Measurements from ENCODE around the gene TSC22D1. TPM values are rescaled to one million over a fixed set of nuclear protein-coding genes. Genes with fewer than 3 reads are reported as not detected.
A peak's percentile ranks its signal among the peaks of the same experiment; 100 is the strongest.
"Not testable (repeated sequence)": the region's sequence is repeated elsewhere in the genome, so short reads cannot be mapped to it uniquely, and the experiment has no call there.

The TSC22D1 gene
- polyA plus RNA-seq, 3 donors, result 230 to 257 (median 250) TPM

DNA sequence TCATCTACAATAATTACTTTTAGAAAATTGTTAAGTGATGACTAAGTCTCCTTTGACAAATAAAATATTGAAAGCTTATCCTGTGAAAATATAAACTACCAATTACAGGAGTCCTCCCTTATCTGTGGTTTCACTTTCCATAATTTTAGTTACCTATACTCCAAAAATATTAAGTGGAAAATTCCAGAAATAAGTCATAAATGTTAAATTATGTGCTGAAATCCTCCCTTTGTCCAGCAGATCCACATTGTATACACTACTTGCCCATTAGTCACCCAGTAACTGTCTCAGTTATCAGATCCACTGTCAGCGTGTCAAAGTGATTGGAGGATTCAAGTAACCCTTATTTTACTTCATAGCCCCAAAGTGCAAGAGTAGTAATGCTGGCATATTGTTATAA lies 104.4 kb downstream of the TSC22D1 start:
- no peak for DNase-seq (ENCODE audit: extremely low read depth in 1 of 11, low read depth in 9 of 11, low spot score in 4 of 11)

GRCh38 chr13:44470638-44471562 lies 105.2 kb downstream of the TSC22D1 start:
- DNase-seq (ENCODE audit: extremely low read depth in 1 of 11, low read depth in 9 of 11, low spot score in 4 of 11), result peak in 10 of 11 donors; percentile 26 to 64 (median 45)

- peak in 1 of 11 donors; percentile 8 for DNase-seq (ENCODE audit: extremely low read depth in 1 of 11, low read depth in 9 of 11, low spot score in 4 of 11)
These were observed 107.3 kb downstream of the TSC22D1 start for GRCh38 chr13:44468874-44469273.

- DNase-seq (ENCODE audit: extremely low read depth in 1 of 11, low read depth in 9 of 11, low spot score in 4 of 11), result no peak
These were observed 110.8 kb downstream of the TSC22D1 start for GRCh38 chr13:44465318-44465717.

DNA sequence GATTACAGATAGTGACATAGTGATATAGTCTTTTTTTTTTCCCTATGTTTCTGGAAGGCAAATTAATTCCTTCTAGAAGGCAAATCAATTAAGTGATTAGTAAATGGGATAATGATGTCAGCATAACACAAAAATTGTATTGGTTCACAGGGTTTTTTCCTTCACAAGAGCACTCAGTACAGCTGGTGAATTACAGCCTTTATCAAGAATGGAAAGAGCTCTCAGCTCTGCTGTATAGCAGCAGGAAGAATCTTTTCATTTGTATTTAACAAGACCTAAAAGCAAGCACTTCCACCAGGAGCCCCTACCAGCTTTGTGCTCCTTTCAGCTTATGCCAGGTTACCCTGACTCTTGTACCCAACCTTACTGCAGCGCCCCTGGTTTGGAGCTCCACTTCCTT lies 111.7 kb downstream of the TSC22D1 start:
- DNase-seq (ENCODE audit: extremely low read depth in 1 of 11, low read depth in 9 of 11, low spot score in 4 of 11), result no peak

GRCh38 chr13:44463759-44464158 lies 112.4 kb downstream of the TSC22D1 start:
- no peak for DNase-seq (ENCODE audit: extremely low read depth in 1 of 11, low read depth in 9 of 11, low spot score in 4 of 11)

DNA sequence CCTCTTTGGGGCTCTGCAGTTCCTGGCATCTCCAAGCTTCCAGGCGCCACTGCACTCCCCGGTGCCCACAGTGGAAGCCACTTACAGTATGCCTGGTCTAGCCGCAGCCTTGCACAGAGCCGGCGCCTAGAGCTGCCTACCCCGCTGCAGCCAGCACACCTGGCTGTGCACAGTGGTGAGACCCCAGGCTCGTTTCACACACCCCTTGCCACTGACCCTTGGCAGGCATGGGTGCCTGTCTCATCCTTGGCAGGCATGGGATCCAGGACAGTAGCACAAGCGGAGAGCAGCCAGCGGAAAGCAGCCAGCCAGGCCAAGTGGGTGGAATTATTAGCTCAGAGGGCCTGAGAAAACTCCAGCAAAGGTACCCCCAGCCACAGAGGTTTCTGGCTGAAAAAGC lies 116.5 kb downstream of the TSC22D1 start:
- DNase-seq (ENCODE audit: extremely low read depth in 1 of 11, low read depth in 9 of 11, low spot score in 4 of 11), result no peak

DNA sequence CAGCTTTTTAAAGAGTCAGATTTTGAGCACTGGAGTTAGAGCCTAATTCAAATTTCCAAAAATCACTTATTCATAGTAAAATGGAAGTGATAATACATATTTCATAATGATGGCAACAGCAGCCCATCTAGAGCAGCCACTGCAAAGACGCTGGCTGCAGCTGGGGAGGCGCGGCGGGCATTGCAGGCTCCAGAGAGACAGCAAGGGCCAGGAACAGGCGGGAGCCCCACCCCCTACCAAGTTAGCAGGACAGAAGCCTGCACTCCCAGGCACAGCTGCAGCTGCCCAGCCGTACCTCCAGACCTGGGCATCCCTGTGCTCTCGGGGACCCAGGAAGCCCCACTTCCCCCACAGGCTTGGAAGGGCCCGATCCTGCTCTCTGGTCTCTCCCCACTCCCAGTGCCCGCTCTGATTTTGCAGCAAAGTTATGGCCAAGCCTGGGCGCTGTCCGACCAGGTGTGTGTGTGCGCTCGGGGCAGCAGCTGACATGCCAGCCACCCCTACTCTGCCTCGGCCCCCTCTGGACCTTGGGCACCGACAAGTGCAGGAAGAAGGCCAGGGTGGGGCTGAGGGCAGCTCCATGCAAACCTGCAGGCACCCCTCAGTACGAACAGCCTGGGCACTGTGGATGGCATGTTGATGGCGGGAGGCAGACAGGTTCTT lies 117.7 kb downstream of the TSC22D1 start:
- no peak for DNase-seq (ENCODE audit: extremely low read depth in 1 of 11, low read depth in 9 of 11, low spot score in 4 of 11)

- not testable (repeated sequence) for DNase-seq (ENCODE audit: extremely low read depth in 1 of 11, low read depth in 9 of 11, low spot score in 4 of 11)
These were observed 119.9 kb downstream of the TSC22D1 start for GRCh38 chr13:44456212-44456611.

- no peak for DNase-seq (ENCODE audit: extremely low read depth in 1 of 11, low read depth in 9 of 11, low spot score in 4 of 11)
These were observed 120.4 kb downstream of the TSC22D1 start for GRCh38 chr13:44455769-44456168.

DNA sequence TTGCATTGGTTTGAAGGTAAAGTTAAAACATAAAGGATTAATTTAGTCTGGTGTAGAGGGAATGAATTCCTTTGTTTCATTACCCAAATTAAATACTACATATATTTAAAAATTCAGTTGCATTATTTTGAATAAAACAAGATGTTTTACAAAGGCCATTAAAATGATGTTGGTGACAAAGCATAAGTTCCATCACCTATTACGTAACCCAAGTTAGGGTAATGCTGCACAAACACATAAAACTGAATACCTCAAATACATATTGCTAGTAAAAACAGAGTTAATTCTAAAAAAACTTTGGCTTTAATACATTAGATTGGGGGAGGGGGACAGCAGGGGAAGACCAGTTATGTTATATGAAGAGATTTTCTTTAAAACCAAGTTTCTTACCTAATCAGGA lies 122.2 kb downstream of the TSC22D1 start:
- DNase-seq (ENCODE audit: extremely low read depth in 1 of 11, low read depth in 9 of 11, low spot score in 4 of 11), result no peak

DNA sequence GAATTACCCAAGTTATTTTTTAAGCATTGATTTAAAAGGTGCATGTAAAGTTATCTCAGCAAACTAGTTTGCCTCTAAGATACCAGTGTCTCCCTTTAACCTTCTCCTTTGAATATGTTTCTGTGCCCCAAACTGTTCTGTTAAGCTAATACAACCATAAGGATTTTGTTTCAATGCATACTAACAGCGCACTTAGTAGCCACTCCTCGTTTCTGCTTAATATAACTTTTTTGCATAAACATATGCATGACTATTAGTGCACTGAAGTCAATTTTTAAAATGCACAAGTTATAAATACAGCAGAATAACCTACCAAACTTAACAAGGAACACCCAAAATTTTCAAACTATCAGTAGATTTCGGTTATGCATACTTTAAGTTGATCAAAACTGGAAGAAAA lies 123.1 kb downstream of the TSC22D1 start:
- DNase-seq (ENCODE audit: extremely low read depth in 1 of 11, low read depth in 9 of 11, low spot score in 4 of 11), result no peak

DNA sequence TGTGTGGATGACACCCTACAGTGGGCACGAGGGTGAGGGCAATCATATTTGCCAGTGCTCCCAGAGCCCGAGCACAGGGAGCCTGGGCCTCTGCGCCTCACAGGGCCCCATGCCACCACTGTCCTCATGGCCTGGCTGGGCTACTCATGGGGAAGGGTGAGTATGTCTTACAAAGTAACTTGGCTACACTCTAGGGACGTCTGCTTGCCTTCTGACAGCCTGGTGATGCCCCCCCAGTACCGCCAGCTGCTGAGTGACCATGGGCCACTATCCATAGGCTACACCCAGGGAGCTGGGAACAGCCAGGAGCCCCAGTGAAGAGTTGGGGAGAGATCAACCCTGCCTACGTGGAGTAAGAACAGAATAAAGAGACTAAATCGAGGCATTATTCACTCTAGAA lies 123.7 kb downstream of the TSC22D1 start:
- DNase-seq (ENCODE audit: extremely low read depth in 1 of 11, low read depth in 9 of 11, low spot score in 4 of 11), result no peak

DNA sequence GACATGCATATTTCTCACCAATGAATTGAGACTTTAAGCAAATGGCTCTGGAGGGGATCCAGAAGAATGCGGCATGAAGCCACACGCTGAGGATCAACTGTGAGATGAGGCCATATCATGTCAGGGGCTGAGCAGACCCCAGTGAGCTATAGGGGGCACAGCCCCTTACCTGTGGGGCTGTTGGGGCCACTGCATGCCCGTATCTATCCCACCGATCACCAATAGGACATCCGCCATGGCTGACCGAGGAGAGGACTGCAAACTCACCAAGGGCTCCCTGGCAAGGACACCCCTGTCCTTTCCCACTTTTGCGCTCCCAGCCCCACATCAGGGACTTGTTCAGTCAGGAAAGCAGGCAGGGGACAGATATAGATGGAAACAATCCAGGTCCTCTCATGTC lies 124.5 kb downstream of the TSC22D1 start:
- DNase-seq (ENCODE audit: extremely low read depth in 1 of 11, low read depth in 9 of 11, low spot score in 4 of 11), result no peak

DNA sequence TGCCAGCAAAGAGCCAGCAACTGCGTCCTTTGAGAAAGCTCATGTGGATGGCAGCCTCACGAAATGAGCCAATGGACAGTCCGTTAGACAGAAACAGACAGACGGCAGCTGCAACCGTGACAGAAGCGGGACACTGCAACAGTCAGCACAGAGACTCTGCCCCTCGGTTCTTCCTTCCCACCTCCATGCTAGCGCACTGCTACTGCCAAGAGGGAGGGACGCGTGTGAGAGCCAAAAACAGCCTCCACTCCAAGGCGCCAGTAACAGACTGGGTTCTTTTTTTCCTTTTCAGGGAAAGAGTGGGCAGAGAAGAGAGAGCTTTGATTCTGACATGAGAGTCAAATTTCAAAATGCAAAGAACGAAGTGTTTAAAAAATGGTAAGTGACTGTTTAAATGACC lies 125.0 kb downstream of the TSC22D1 start:
- no peak for DNase-seq (ENCODE audit: extremely low read depth in 1 of 11, low read depth in 9 of 11, low spot score in 4 of 11)

GRCh38 chr13:44449999-44450821 lies 125.9 kb downstream of the TSC22D1 start:
- DNase-seq (ENCODE audit: extremely low read depth in 1 of 11, low read depth in 9 of 11, low spot score in 4 of 11), result no peak

DNA sequence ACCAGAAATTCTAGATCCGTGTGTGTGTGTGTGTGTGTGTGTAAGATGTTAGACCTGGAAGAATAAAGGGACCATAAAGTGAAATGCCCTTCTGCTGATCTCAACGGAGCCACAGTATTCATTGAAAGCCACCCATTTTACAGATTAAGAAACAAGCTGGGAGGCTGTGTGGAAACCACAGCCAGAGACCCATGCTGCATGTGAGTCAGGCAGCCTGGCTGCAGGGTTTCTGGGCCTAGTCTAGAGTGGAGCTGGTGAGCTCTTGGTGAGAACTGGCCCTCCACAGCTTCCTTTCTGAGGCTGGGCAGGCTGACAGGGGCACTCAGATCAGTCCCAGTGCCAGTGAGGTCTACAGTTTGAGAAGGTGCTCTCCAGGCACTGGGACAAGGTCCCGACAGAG lies 127.3 kb downstream of the TSC22D1 start:
- DNase-seq (ENCODE audit: extremely low read depth in 1 of 11, low read depth in 9 of 11, low spot score in 4 of 11), result no peak

GRCh38 chr13:44448373-44448772 lies 127.8 kb downstream of the TSC22D1 start:
- no peak for DNase-seq (ENCODE audit: extremely low read depth in 1 of 11, low read depth in 9 of 11, low spot score in 4 of 11)

- DNase-seq (ENCODE audit: extremely low read depth in 1 of 11, low read depth in 9 of 11, low spot score in 4 of 11), result no peak
These were observed 128.3 kb downstream of the TSC22D1 start for GRCh38 chr13:44447783-44448321.

Data from renal cortex interstitium (tissue), 11 donors.